K562 (cell line): ENCODE data around the gene HPS1.

Source experiments
- ARID3A ChIP-seq: IDR thresholded peaks from 2 replicates; pipeline ENCODE4 v1.6.1; 2012; ENCODE audit warnings: low read depth, low read length, improper control_type of control experiment, borderline replicate concordance
- CTCF ChIP-seq, 3 experiments: IDR thresholded peaks in 2 of 3; conservative IDR thresholded peaks in 1 of 3; 2 replicates each; pipeline ENCODE4 v1.5.1; 2011 to 2012; ENCODE audit warnings: low read length in 3 of 3, mild to moderate bottlenecking in 3 of 3, control low read depth in 2 of 3, improper control_type of control experiment in 1 of 3, inconsistent platforms in 1 of 3, low read depth in 1 of 3, mixed read lengths in 1 of 3, moderate library complexity in 1 of 3; ENCODE audit not compliant: insufficient read depth in 2 of 3
- FOXK2 ChIP-seq, 2 experiments: fragments of 450-650 bp; IDR thresholded peaks in 1 of 2; conservative IDR thresholded peaks in 1 of 2; 2 replicates each; pipeline ENCODE4 v1.6.1; 2016; ENCODE audit warnings: low read depth in 2 of 2, mild to moderate bottlenecking in 1 of 2
- MAX ChIP-seq: sonication (generic); formaldehyde crosslinking; IDR thresholded peaks from 2 replicates; pipeline ENCODE4 v1.9.0; 2022; ENCODE audit warnings: mild to moderate bottlenecking, missing genetic modification reagents
- MNT ChIP-seq, 2 experiments: fragments of 450-650 bp; conservative IDR thresholded peaks; 2 replicates each; pipeline ENCODE4 v1.6.1; 2017; ENCODE audit warnings: mild to moderate bottlenecking in 2 of 2, moderate library complexity in 2 of 2
- PHF21A ChIP-seq: fragments of 450-650 bp; IDR thresholded peaks from 2 replicates; pipeline ENCODE4 v1.6.1; 2017; ENCODE audit warnings: low read depth, borderline replicate concordance
- POLR2A ChIP-seq: fragments of 450-650 bp; conservative IDR thresholded peaks from 2 replicates; pipeline ENCODE4 v1.6.1; 2016
- SP1 ChIP-seq: sonication (generic); formaldehyde crosslinking; IDR thresholded peaks from 2 replicates; pipeline ENCODE4 v1.8.1; 2022; ENCODE audit warnings: mild to moderate bottlenecking, missing genetic modification reagents
- TCF7L2 ChIP-seq: fragments of 150-350 bp; IDR thresholded peaks from 2 replicates; pipeline ENCODE4 v1.6.1; 2016; ENCODE audit warnings: low read depth, mild to moderate bottlenecking, low read length, moderate library complexity
- XRCC4 ChIP-seq: IDR thresholded peaks from one replicate; pipeline ENCODE4 v1.6.1; 2011; ENCODE audit not compliant: insufficient read depth, insufficient read length; ENCODE audit errors: extremely low read depth
- ZNF561 ChIP-seq: fragments of 450-650 bp; formaldehyde crosslinking; conservative IDR thresholded peaks from 2 replicates; pipeline ENCODE4 v1.4.0; 2020; ENCODE audit warnings: mild to moderate bottlenecking, moderate library complexity

- no peak for TF ChIP-seq FOXK2 (conservative IDR thresholded peaks at IDR 0.05 in 1 of 2, IDR thresholded peaks at IDR 0.05 in 1 of 2; ENCODE audit: low read depth in 2 of 2)
- no peak for TF ChIP-seq MAX (CRISPR knock-in tag)
- no peak for TF ChIP-seq ZNF561 (CRISPR knock-in tag)
- no peak for TF ChIP-seq PHF21A
- no peak for TF ChIP-seq ARID3A
- TF ChIP-seq MNT (conservative IDR thresholded peaks at IDR 0.05): no peak
- TF ChIP-seq SP1 (CRISPR knock-in tag): no peak
- TF ChIP-seq TCF7L2: no peak
- TF ChIP-seq POLR2A: no peak
- TF ChIP-seq CTCF (IDR thresholded peaks at IDR 0.05 in 2 of 3, conservative IDR thresholded peaks at IDR 0.05 in 1 of 3; ENCODE audit: insufficient read depth in 2 of 3, low read depth in 1 of 3, low read length in 3 of 3): no peak
- TF ChIP-seq XRCC4: no peak
Measured at GRCh38 chr10:98438715-98439114, 8.0 kb downstream of the HPS1 start.
